GM15510 (cell line): ENCODE data around the gene HP1BP3.

Source experiments
- POLR2A ChIP-seq: IDR thresholded peaks from 3 replicates; pipeline ENCODE4 v1.6.1; 2011; ENCODE audit warnings: borderline replicate concordance; ENCODE audit not compliant: insufficient read length; ENCODE audit errors: extremely low read depth

The HP1BP3 gene

DNA sequence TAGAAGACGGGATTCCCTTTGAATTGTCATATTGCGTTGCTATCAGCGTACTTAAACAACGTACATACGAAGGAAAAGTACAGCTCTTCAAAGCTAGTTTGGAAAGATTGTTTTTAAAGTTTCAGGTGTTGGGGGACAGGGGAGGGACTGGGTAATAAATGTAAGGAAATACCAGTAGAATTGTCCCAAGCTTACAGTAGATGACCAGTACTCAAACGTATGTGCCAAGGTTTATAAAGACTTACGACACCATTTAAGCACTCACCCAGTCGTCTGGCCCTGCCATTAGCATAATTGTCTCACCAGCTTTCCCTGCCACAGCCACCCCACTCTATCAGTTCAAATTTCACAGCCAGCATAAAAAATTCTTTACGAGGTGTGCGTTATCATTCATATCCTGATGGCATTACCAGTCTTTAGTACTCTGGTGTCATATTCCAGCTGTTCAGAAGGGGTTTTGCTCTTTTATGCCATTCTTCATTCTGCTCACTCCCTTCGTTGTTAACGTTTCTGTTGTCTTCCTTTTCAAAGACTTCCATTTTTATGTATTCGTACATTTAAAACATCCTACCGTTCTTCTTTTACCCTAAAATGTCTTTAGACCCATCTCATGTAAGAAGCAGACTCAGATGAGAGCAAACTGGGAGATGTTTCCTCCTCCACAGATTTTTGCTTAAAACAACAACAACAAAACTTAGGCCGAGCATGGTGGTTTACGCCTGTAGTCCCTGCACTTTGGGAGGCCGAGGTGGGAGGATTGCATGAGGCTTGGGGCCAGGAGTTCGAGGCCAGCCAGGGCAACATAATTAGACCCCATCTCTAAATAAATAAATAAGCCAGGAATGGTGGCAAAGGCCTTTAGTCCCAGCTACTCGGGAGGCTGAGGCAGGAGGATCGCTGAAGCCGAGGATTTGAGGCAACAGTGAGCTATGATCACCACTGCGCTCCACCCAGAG lies 1.0 kb upstream of the HP1BP3 start:
- TF ChIP-seq POLR2A = no peak

DNA sequence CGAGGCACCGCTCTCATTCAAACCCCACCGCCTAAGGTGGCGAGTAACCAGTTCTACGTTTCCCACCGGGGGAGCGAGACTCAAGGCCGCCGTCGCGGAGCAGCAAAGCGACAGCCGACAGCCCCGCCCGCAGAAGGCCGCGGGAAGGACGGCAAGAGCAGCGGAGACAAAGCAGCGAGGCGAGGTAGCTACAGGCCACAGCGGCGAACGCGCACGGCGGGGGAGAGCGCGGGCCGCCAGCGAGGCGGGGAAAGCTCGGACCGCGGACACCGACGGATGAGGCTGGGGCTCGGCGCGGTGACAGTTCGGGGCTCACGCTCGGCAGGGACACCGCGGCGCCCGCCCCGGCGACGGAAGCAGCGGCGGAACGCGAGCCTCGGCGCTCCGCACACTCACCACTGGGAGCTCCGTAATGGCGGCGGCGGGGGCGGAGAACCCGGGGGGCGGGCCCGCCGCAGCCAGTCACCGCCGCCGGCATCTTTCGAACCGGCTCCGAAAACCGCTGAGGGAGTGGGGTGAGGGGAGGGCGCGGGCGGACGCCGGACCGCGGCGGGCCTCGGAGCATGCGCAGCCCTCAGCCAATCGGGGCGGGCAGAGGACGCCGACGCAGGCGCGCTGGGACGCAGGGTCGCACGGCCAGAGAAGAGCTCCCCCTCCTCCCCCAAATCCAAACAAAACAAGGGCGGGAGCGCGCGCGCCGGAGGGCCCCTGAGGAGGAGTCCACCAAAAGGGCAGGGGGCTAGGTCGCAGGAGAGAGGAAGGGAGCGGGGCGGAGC lies 666 bp downstream of the HP1BP3 start:
- TF ChIP-seq POLR2A = peak; percentile 86

DNA sequence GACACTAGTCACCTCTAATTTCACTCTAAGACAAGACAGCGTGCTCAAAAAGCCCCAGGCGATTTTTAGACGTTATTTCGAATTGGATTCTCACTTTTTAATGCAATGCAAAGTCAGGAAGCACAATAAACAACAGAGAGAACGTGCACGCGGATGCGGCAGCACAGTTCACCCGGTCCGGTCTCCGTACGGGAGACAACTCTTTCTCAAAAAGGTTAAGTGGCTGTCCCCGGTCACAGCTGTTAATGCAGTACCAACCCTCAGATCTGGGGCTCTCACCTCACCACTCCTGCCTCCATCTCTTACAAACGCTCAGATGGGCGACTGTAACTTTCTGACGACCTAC lies 1.2 kb downstream of the HP1BP3 start:
- no peak for TF ChIP-seq POLR2A

DNA sequence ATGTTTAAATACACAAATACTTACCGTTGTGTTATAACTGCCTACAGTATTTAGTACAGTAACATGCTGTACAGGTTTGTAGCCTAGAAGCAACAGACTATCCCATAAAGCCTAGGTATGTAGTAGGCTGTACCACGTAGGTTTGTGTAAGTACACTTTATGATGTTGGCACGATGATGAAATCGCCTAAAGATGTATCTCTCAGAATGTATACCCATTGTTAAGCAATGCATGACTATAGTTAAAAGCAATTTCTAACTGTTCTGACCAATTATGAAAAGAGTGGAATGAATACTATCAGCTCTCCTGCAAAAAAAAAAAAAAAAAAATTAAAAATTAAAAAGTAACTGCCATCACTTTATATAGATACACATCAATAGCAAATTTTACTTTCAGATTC lies 11.4 kb downstream of the HP1BP3 start:
- TF ChIP-seq POLR2A = no peak

DNA sequence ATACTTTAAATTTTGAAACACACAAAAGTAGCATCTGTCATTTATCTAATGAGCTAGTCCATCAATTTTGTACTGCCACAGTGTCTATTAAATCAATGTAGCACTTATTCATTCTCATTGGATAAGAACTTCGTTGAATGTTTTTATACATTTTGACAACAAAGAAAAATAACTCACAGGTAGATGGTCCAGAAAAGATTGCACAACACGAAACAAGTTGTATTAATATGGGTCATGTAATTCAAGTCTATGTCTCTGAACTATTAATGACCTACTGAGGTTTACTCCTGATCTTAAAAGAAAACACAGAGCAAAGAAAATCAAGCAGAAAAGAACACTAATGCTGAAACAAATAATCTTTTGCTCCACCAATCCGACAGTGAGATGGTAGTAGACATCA lies 15.3 kb downstream of the HP1BP3 start:
- no peak for TF ChIP-seq POLR2A

DNA sequence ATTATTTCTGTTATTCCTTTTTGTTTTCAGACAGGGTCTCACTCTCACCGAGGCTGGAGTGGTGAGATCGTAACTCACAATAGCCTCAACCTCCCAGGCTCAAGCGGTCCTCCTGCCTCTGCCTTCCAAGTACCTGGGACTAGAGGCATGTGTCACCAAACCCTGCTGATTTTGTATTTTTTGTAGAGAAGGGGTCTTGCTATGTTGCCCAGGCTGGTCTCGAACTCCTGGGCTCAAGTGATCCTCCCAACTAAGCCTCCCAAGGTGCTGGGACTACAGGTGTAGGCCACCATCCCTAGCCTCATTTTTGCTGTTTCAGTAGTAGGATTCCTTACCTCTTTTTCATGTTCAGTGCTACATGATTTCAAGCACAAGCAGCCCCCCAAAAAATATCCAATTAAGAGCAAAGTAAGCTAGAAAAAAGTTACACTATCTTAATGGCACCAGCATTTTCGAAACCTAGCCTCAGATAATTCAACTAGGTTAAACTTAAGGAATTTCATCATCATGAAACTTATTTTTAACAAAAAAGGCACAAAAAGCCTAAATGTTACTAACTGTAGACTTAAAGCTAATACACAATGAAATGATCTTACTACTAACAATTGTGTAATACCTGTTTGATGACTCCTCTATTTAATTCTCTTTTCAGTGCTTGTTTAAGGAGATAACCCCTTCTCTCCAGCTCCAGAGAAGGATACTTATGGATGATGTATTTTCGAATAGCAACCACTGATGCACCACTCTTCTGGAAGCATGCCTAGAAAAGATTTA lies 16.6 kb downstream of the HP1BP3 start:
- TF ChIP-seq POLR2A = no peak

DNA sequence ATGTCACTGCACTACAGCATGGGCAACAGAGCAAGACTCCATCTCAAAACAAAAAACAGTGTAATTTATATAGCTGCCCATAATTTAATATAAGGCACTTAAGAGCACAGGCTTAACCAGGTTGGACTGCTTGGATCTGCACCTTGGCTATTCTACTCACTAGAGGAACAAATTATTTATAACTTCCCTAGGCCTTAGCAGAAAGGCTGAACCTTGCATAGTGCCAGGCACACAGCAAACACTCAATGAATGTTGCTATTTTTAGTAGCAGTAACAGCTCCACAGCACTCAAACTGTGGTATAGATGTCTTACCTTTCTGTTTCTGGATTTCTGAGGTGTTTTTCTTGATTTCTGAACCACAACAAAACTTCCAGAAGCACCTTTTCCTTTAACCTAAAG lies 19.8 kb downstream of the HP1BP3 start:
- no peak for TF ChIP-seq POLR2A

DNA sequence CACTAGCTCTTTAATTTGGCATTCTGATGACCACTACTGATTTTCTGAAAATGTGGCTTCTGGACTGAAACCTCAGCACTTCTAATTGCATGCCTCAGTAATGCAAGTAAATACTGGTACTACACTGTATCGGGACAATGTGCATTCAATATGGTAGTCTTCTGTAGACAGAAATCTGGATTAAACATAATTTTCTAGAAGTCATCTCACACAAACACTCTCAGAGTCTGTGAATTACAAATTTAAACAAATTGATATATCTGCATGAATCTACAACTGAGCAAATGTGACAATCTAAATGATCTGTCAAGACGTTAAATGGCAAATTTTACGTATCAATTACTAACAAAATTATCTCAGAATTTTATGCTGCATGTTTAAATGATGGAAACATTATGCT lies 23.7 kb downstream of the HP1BP3 start:
- no peak for TF ChIP-seq POLR2A

DNA sequence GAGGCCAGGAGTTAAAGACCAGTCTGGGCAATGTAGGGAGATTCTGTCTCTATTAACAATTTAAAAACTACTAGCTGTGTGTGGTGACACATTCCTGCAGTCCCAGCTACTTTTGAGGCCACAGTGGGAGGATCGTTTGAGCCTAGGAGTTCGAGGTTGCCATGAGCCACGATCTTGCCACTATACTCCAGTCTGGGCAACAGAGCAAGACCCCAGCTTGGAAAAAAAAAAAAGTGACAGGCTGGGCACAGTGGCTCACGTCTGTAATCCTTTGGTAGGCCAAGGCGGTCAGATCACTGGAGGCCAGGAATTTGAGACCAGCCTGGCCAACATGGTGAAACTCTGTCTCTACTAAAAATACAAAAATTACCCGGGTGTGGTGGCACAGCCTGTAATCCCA lies 26.8 kb downstream of the HP1BP3 start:
- TF ChIP-seq POLR2A = no peak

DNA sequence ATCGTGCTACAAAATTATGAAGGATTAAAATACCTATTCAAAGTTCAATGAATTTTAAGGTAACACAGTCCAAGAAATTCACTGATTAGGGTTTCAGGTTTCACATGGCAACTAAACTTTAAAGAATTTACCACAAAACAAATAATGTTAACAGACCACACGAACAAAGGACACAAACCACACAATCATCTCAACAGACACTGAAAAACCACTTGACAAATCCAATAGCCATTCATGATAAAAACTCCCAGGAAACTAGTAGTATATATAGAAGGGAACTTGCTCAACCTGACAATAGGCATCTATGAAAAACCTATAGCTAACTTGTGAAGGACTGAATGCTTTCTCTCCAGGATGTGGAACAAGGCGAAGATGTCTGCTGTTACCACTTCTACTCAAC lies 33.5 kb downstream of the HP1BP3 start:
- no peak for TF ChIP-seq POLR2A

DNA sequence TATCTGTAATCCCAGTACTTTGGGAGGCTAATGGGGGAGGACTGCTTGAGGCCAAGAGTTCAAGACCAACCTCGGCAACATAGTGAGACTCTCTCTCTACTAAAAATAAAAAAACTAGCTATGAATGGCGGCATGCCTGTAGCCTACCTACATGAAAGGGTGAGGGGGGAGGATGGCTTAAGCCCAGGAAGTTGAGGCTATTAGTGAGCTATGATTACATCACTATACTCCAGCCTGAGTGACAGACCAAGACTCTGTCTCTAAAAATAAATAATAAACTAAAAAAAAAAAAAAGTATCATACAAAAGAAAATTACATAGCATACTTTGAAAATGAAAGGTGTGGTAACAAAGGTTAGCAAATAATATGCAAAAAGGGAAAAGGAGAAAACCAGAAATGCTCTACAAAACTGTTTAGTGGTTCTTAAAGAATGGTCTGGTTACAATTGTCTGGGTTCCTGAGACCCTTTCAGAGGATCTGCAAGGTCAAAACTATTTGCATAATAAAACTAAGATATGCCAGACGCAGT lies 35.6 kb downstream of the HP1BP3 start:
- no peak for TF ChIP-seq POLR2A

DNA sequence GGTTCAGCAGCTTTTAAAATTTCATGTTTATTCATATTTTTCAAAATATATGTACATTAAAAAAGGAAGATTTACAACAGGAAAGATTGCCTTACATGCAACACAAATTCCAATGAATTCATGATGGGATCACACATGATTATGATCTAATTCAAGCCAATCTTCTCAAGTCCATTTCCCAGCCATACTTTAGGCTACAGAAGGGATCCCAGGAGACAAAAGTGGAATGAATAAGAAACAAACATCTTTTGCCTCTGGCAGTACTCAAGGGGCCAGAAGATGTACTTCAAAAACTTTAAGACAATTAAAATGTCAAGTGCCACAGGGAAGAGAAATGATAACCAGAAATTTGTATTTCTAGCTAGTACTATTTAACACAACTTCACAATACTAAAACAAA lies 44.4 kb downstream of the HP1BP3 start:
- TF ChIP-seq POLR2A = no peak

DNA sequence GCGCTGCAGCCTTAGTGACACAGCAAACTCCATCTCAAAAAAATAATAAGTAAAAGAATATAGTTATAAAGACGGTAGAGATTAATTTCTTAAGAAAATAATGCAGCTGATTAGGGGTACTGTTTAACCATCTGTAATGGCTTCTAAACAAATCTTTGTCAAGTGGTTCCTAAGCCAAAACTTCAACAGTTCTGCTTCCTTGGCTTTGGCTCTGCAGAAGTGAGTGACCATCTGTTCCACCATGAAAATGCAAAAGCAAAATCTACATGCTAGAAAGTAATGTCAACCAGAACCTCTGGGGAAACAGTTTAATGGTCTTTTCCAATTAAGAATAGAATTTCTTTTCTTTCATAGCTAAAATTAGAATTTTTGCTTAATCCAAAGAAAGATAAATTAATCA lies 46.3 kb downstream of the HP1BP3 start:
- no peak for TF ChIP-seq POLR2A

DNA sequence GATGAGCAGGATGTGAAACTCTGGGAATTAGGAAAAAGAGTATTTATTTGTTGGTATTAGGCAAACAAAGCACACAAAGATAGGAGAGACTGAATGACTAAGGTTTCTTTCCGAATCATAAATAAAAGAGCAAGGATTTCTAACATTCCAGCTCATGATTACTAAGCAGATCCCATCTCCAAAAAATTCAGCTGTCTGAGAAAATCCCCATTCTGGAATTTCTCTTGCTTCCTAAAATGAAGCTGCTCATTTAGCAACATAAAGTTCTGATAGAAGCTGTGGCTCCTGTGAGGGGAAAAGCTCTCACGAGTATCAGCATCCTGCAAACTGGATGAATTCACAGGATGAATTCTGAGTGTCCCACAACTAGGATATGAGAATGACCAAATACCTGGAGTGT lies 47.9 kb downstream of the HP1BP3 start:
- TF ChIP-seq POLR2A = no peak

DNA sequence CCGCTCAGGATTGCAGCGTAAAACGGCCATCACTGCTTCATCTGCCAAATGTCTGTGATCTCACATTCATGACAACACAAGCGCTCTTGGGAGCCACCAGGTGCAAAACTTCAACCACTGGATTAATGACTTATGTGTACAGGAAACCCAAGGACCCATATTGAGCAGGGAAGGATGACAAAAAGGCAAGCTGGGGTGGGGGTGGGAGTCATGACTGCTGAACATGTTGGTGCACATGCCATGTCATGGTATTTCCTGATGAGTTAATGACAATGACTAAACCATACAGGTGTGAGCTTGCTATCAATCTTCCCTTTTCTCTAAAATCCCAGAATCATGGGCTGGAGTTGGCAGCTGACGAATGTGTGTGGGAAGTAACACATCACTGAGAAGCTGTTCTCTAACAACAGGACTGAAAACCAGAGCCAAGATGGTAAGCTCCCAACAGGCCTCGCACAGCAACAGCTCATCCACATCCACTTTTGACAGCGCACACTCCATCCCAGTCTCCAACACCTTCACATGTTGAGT lies 51.5 kb downstream of the HP1BP3 start:
- TF ChIP-seq POLR2A = no peak

DNA sequence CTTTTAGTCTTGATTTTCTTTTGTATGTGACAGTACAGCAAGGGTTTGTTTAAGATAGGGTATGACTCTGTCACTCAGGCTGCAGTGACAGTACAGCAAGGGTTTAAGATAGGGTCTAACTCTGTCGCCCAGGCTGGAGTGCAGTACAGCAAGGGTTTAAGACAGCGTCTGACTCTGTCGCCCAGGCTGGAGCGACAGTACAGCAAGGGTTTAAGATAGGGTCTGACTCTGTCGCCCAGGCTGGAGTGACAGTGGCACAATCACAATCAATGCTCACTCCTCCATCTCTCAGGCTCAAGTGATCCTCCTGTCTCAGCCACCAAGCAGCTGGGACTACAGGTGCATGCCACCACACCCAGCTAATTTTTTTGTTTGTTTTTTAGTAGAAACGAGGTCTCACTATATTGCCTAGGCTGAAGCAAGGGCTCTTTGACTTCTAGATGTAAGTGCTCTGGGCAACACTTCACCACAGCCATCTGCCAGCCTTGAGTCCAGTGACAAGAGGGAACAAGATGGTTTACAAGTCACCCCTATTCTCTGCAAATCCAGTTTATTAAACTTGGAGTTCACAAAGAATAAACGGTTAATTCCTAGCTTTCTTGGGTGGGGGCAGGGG lies 53.6 kb downstream of the HP1BP3 start:
- TF ChIP-seq POLR2A = no peak
